Liver (tissue), 9 donors: ENCODE measurements around the gene OR10H3. TPM values are rescaled to one million over a fixed set of nuclear protein-coding genes. Genes with fewer than 3 reads are reported as not detected.

Source experiments
- DNase-seq: peaks from one replicate; pipeline ENCODE4 v3.0.0-alpha.2; 2017; ENCODE audit warnings: low spot score
- H3K27ac ChIP-seq, 2 donors: one replicate each; pipeline ENCODE4 v1.7.0; 2013; ENCODE audit warnings: inconsistent platforms in 2 of 2, low read length in 2 of 2, control low read depth in 1 of 2, low read depth in 1 of 2, mild to moderate bottlenecking in 1 of 2
- H3K27me3 ChIP-seq, 4 donors: one replicate each; pipeline versions ENCODE4 v1.6.1 to v1.7.0; 2013; ENCODE audit warnings: low read length in 3 of 4, inconsistent platforms in 1 of 4, mild to moderate bottlenecking in 1 of 4, moderate library complexity in 1 of 4; ENCODE audit not compliant: control insufficient read depth in 4 of 4, insufficient read depth in 4 of 4
- H3K36me3 ChIP-seq, 4 donors: one replicate each; pipeline versions ENCODE4 v1.6.1 to v1.7.0; 2013; ENCODE audit warnings: low read length in 3 of 4, mild to moderate bottlenecking in 3 of 4, low read depth in 1 of 4, moderate library complexity in 1 of 4; ENCODE audit not compliant: control insufficient read depth in 4 of 4, insufficient read depth in 3 of 4
- H3K4me1 ChIP-seq, 4 donors: one replicate each; pipeline versions ENCODE4 v1.6.1 to v1.7.0; 2013; ENCODE audit warnings: low read length in 3 of 4, mild to moderate bottlenecking in 3 of 4, moderate library complexity in 1 of 4; ENCODE audit not compliant: control insufficient read depth in 4 of 4, insufficient read depth in 4 of 4
- H3K4me3 ChIP-seq, 3 donors: one replicate each; pipeline versions ENCODE4 v1.6.1 to v1.7.0; 2013; ENCODE audit warnings: low read length in 3 of 3, control low read depth in 1 of 3, low read depth in 1 of 3, mild to moderate bottlenecking in 1 of 3
- H3K9ac ChIP-seq, 2 donors: one replicate each; pipeline ENCODE4 v1.7.0; 2013; ENCODE audit warnings: low read length in 2 of 2, mild to moderate bottlenecking in 2 of 2, moderate library complexity in 2 of 2, control low read depth in 1 of 2, low read depth in 1 of 2
- H3K9me3 ChIP-seq, 4 donors: one replicate each; pipeline versions ENCODE4 v1.6.1 to v1.7.0; 2013; ENCODE audit warnings: low read length in 3 of 4; ENCODE audit not compliant: control insufficient read depth in 4 of 4
- CTCF ChIP-seq: fragments of 150-350 bp; IDR thresholded peaks from 2 replicates; pipeline ENCODE4 v1.5.1; 2017; ENCODE audit warnings: improper control_type of control experiment, low read depth, low read length; ENCODE audit not compliant: missing input control
- EGR1 ChIP-seq, 2 donors: IDR thresholded peaks; 2 replicates each; pipeline ENCODE4 v1.6.1; 2016 to 2018; ENCODE audit warnings: antibody characterized with exemption in 2 of 2, low read depth in 2 of 2
- FOXA1 ChIP-seq: IDR thresholded peaks from 2 replicates; pipeline ENCODE4 v1.6.1; 2016; ENCODE audit warnings: antibody characterized with exemption
- FOXA2 ChIP-seq: IDR thresholded peaks from 2 replicates; pipeline ENCODE4 v1.6.1; 2016; ENCODE audit warnings: antibody characterized with exemption
- GABPA ChIP-seq, 2 donors: IDR thresholded peaks in 1 of 2; conservative IDR thresholded peaks in 1 of 2; 2 replicates each; pipeline ENCODE4 v1.6.1; 2016; ENCODE audit warnings: antibody characterized with exemption in 2 of 2, mild to moderate bottlenecking in 1 of 2, moderate library complexity in 1 of 2
- HNF4A ChIP-seq, 2 donors: conservative IDR thresholded peaks; 2 replicates each; pipeline ENCODE4 v1.6.1; 2016; ENCODE audit warnings: antibody characterized with exemption in 2 of 2, mild to moderate bottlenecking in 2 of 2
- HNF4G ChIP-seq: IDR thresholded peaks from 2 replicates; pipeline ENCODE4 v1.6.1; 2016; ENCODE audit warnings: antibody characterized with exemption
- JUND ChIP-seq, 2 donors: IDR thresholded peaks; 2 replicates each; pipeline ENCODE4 v1.6.1; 2016; ENCODE audit warnings: antibody characterized with exemption in 2 of 2
- MAX ChIP-seq: IDR thresholded peaks from 2 replicates; pipeline ENCODE4 v1.6.1; 2016; ENCODE audit warnings: antibody characterized with exemption
- NR2F2 ChIP-seq: IDR thresholded peaks from 2 replicates; pipeline ENCODE4 v1.6.1; 2016; ENCODE audit warnings: antibody characterized with exemption
- RAD21 ChIP-seq, 2 donors: IDR thresholded peaks; 2 replicates each; pipeline ENCODE4 v1.6.1; 2016; ENCODE audit warnings: antibody characterized with exemption in 2 of 2, mild to moderate bottlenecking in 2 of 2
- REST ChIP-seq: IDR thresholded peaks from 2 replicates; pipeline ENCODE4 v1.6.1; 2016; ENCODE audit warnings: antibody characterized with exemption, mild to moderate bottlenecking
- RXRA ChIP-seq, 2 donors: IDR thresholded peaks; 2 replicates each; pipeline ENCODE4 v1.6.1; 2017 to 2018; ENCODE audit warnings: antibody characterized with exemption in 2 of 2, mild to moderate bottlenecking in 1 of 2
- SP1 ChIP-seq: IDR thresholded peaks from 2 replicates; pipeline ENCODE4 v1.6.1; 2018; ENCODE audit warnings: antibody characterized with exemption, mild to moderate bottlenecking
- TAF1 ChIP-seq: conservative IDR thresholded peaks from 2 replicates; pipeline ENCODE4 v1.6.1; 2016; ENCODE audit warnings: antibody characterized with exemption, mild to moderate bottlenecking
- YY1 ChIP-seq: IDR thresholded peaks from 2 replicates; pipeline ENCODE4 v1.6.1; 2016; ENCODE audit warnings: antibody characterized with exemption, mild to moderate bottlenecking
- ZBTB33 ChIP-seq: IDR thresholded peaks from 2 replicates; pipeline ENCODE4 v1.6.1; 2016; ENCODE audit warnings: antibody characterized with exemption
- WGBS: extraction: QIAGEN DNeasy Blood & Tissue Kit; methylation state at CpG from one replicate; pipeline ENCODE4 v1.1.7; 2013; 5-methylcytosine and 5-hydroxymethylcytosine counted together
- polyA plus RNA-seq, 2 donors: library from polyadenylated mRNA; stranded (reverse) in 1 of 2; unstranded in 1 of 2; fragments of 200-250 nt in 1 of 2; fragments of >200 nt in 1 of 2; fragmentation: Nextera tagmentation in 1 of 2; extraction: Ambion mirVana in 1 of 2; gene quantifications; one replicate each; pipeline versions ENCODE4 v1.2.1 to v1.2.3, GENCODE V29; 2013 to 2015
- total RNA-seq, 2 donors: library from RNA; depleted of rRNA; stranded (reverse); fragments of >200 nt; gene quantifications; one replicate each; pipeline ENCODE4 v1.2.3, GENCODE V29; 2014
- TF ChIP-seq, protein P1 (sequence below): IDR thresholded peaks from 2 replicates; pipeline ENCODE4 v1.6.1; 2016; ENCODE audit warnings: antibody characterized with exemption
- donor health status: healthy.
- donor health status: healthy.
- donor health status: healthy.
- donor health status: healthy.
- donor health status: healthy.

The OR10H3 gene
- total and polyA plus RNA-seq, 4 donors = not detected

DNA sequence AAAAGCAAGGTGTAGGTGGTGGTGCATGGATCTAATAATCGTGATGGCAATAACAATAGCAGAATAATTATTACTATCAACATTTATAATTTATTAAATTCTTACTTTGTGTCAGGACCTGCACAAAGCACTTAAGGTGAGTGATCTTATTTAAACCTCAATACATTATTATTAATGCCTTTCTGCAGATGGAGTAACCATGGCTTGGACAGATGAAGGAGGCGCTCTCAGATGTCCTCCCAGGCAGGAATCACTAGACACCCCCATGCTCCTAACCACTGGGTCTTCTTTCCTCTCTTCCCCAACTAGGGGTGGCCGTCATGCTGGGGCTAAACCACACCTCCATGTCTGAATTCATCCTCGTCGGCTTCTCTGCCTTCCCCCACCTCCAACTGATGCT, 10.1 kb upstream of the OR10H3 start, which contains the start of gene OR10H2 (continued):
- TF ChIP-seq ZBTB33 (no peak), GABPA (IDR thresholded peaks at IDR 0.05 in 1 of 2, conservative IDR thresholded peaks at IDR 0.05 in 1 of 2) (no peak)

DNA sequence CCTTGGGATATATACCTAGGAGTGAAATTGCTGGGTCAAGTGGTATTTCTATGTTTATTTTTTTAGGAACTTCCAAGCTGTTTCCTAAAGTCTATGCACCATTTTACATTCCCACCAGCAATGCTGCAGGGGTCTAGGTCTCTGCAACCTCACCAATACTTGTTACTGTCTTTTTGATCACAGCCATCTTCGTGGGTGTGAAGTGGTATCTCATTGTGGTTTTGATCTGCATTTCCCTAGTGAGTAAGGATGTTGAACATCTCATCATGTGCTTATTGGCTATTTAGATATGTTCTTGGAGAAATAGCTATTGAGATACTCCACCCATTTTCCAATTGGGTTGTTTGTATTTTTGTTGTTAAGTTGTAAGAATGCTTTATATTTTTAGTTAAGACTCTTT, 7.2 kb upstream of the OR10H3 start:
- H3K27ac ChIP-seq = no peak overlapping the region
- H3K4me1 ChIP-seq = no peaks in the 10 kb centered on the region
- no peaks in the 10 kb centered on the region for H3K36me3 ChIP-seq
- TF ChIP-seq FOXA2 (no peak), HNF4G (no peak), EGR1 (IDR thresholded peaks at IDR 0.05; ENCODE audit: low read depth in 2 of 2) (no peak), CTCF (no peak), YY1 (no peak), ZBTB33 (no peak), SP1 (no peak), RXRA (IDR thresholded peaks at IDR 0.05) (no peak), GABPA (IDR thresholded peaks at IDR 0.05 in 1 of 2, conservative IDR thresholded peaks at IDR 0.05 in 1 of 2) (no peak), HNF4A (conservative IDR thresholded peaks at IDR 0.05) (no peak), MAX (no peak), TAF1 (no peak), NR2F2 (no peak), REST (no peak), JUND (IDR thresholded peaks at IDR 0.05) (no peak), RAD21 (IDR thresholded peaks at IDR 0.05) (no peak), FOXA1 (no peak)
- TF ChIP-seq, protein P1, sequence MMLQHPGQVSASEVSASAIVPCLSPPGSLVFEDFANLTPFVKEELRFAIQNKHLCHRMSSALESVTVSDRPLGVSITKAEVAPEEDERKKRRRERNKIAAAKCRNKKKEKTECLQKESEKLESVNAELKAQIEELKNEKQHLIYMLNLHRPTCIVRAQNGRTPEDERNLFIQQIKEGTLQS = no peak
- no peak overlapping the region for H3K4me3 ChIP-seq
- no peak for DNase-seq
- 44% methylated on average over 1 of the region's 1 CpG for WGBS
- no peak overlapping the region for H3K9ac ChIP-seq
- H3K27me3 ChIP-seq = no peaks in the 10 kb centered on the region
- H3K9me3 ChIP-seq = no peaks in the 10 kb centered on the region
